Heart right ventricle (tissue), 16 donors: ENCODE data around the gene FCER2. TPM values are rescaled to one million over a fixed set of nuclear protein-coding genes. Genes with fewer than 3 reads are reported as not detected.

Experiments used
- ATAC-seq, 8 donors: fragments of 200-7000 bp; cut with Tn5 transposase; one replicate each; pipeline ENCODE4 v1.9.1; 2020; ENCODE audit warnings: mild to moderate bottlenecking in 8 of 8, moderate library complexity in 8 of 8, moderate number of reproducible peaks in 1 of 8
- DNase-seq, 2 donors: peaks; one replicate each; pipeline ENCODE4 v3.0.0-alpha.2; 2020
- H3K27ac ChIP-seq, 10 donors: fragments of 200-600 bp; sonication (generic) in 2 of 10; one replicate each; pipeline versions ENCODE4 v1.5.0 to v1.8.0; 2020 to 2022; ENCODE audit warnings: mild to moderate bottlenecking in 3 of 10
- H3K27me3 ChIP-seq, 7 donors: fragments of 200-600 bp; one replicate each; pipeline ENCODE4 v1.8.0; 2021 to 2022; ENCODE audit warnings: mild to moderate bottlenecking in 2 of 7
- H3K36me3 ChIP-seq, 9 donors: fragments of 200-600 bp; sonication (generic) in 1 of 9; one replicate each; pipeline versions ENCODE4 v1.5.0 to v1.8.0; 2020 to 2022; ENCODE audit warnings: mild to moderate bottlenecking in 2 of 9
- H3K4me1 ChIP-seq, 9 donors: fragments of 200-600 bp; sonication (generic) in 1 of 9; one replicate each; pipeline versions ENCODE4 v1.5.0 to v1.8.0; 2020 to 2022; ENCODE audit warnings: mild to moderate bottlenecking in 4 of 9
- H3K4me3 ChIP-seq, 10 donors: fragments of 200-600 bp; sonication (generic) in 2 of 10; one replicate each; pipeline versions ENCODE4 v1.5.0 to v1.8.0; 2020 to 2022; ENCODE audit warnings: mild to moderate bottlenecking in 7 of 10, moderate library complexity in 2 of 10
- H3K9me3 ChIP-seq, 11 donors: fragments of 200-600 bp in 10 of 11; sonication (generic) in 2 of 11; one replicate each; pipeline versions ENCODE4 v1.5.0 to v1.8.0; 2013 to 2022; ENCODE audit warnings: mild to moderate bottlenecking in 2 of 11, control low read depth in 1 of 11, moderate library complexity in 1 of 11
- CTCF ChIP-seq, 9 donors: fragments of 200-600 bp; sonication (generic) in 2 of 9; IDR thresholded peaks; one replicate each; pipeline versions ENCODE4 v1.5.0 to v1.8.0; 2021 to 2022; ENCODE audit warnings: antibody characterized with exemption in 9 of 9, mild to moderate bottlenecking in 5 of 9, moderate library complexity in 1 of 9
- WGBS, 2 donors: extraction: QIAGEN DNeasy Blood & Tissue Kit; methylation state at CpG; one replicate each; pipeline ENCODE4 v1.1.7; 2013; ENCODE audit warnings: inconsistent platforms in 1 of 2; 5-methylcytosine and 5-hydroxymethylcytosine counted together
- intact Hi-C, 10 donors: fragments of 100-400 bp; cut with DNase I; formaldehyde crosslinking; loops; one replicate each; pipeline versions ENCODE4 v1.11.1 to v1.14.2; 2022
- polyA plus RNA-seq, 2 donors: library from polyadenylated mRNA; stranded (reverse); fragments of 200-250 nt; gene quantifications; one replicate each; pipeline ENCODE4 v1.2.3, GENCODE V29; 2013
- total RNA-seq, 10 donors: library from RNA; stranded (reverse); fragmentation: NEBNext Ultra II Directional in 3 of 10; extraction: Animal tissue kit (Norgen Biotek cat#: 25700) in 3 of 10; gene quantifications; one replicate each; pipeline versions ENCODE4 v1.2.1 to v1.2.4, GENCODE V29; 2021 to 2023
- donor health status: Arrhythmogenic right ventricular cardiomyopathy.
- donor health status: ischemic (EF 13 %, LVEDD 7.1; RV severe dilation, severe dysfunction).
- donor health status: healthy with polysubstance abuse.
- donor health status: DM: no; HTN: yes; CAD: no.
- donor health status: DM: no; HTN: no; CAD: no.
- donor health status: ischemic (EF 25% LVEDD 6.9; RV normal size, moderate dysfunction).
- donor health status: ischemic (EF 25% LVEDD 5.7; RV mildly dilated, moderate dysfunction).
- donor health status: healthy.
- donor health status: DM: yes; HTN: yes; CAD: no.
- donor health status: Ischemic cardiomyopathy.
- donor health status: ischemic (EF 35%, LVEDD 5.7; RV mildly dilated, moderate dysfunction).
- donor health status: nonischemic (EF 11% LVEDD 7.7; RV severe dilation, severe dysfunction).
- donor health status: DM: yes; HTN: yes; CAD: no.
- donor health status: PGD.
- donor health status: ischemic (EF 29% LVEDD 5.4; RV normal size, mild dysfunction).
- donor health status: nonischemic (EF 23%, LVEDD 6.1; RV moderate dilation, normal function).

FCER2 gene
- total and polyA plus RNA-seq, 12 donors: 0.13 to 1.0 (median 0.44) TPM; not detected in 5

GRCh38 chr19:7679771-7680605 lies 21.9 kb downstream of the FCER2 start:
- Histone ChIP-seq H3K36me3 (peaks cover 0 to 31% (median 6%) of the 10 kb centered on the region in 9 donors), H3K27ac (peak overlapping the region in 1 of 10 donors; percentile 99), H3K27me3 (peaks cover 0 to 32% (median 15%) of the 10 kb centered on the region in 7 donors), H3K9me3 (no peaks in the 10 kb centered on the region), H3K4me3 (peak overlapping the region in 9 of 10 donors; percentile 94 to 100 (median 100)), H3K4me1 (peaks cover 0 to 39% (median 13%) of the 10 kb centered on the region in 9 donors)
- DNase-seq (no peak), ATAC-seq (peak in 1 of 8 donors; percentile 6)
- no peak for TF ChIP-seq CTCF (IDR thresholded peaks at IDR 0.05)
- intact Hi-C loops: loop anchor here (1.0 to 10.0 kb wide), 14 partner anchors 27 to 575 kb away; no protein-coding TSS in a partner anchor
- 48 to 54% methylated on average over 22 of the region's 22 CpGs for WGBS, 2 donors

- Histone ChIP-seq H3K9me3 (peaks cover 0 to 2% (median 0%) of the 10 kb centered on the region in 11 donors), H3K4me3 (peak overlapping the region in 1 of 10 donors; percentile 100), H3K27ac (peak overlapping the region in 1 of 10 donors; percentile 99), H3K36me3 (peaks cover 0 to 22% (median 6%) of the 10 kb centered on the region in 9 donors), H3K4me1 (peaks cover 0 to 47% (median 13%) of the 10 kb centered on the region in 9 donors), H3K27me3 (peaks cover 0 to 36% (median 15%) of the 10 kb centered on the region in 7 donors)
- DNase-seq (no peak), ATAC-seq (no peak)
- 55 to 56% methylated on average over 30 of the region's 30 CpGs for WGBS, 2 donors
- peak in 1 of 9 donors; percentile 25 for TF ChIP-seq CTCF (IDR thresholded peaks at IDR 0.05)
- intact Hi-C loops: loop anchor here in 4 of 10 donors (5.0 to 10.0 kb wide), 4 partner anchors 112 to 574 kb away; no protein-coding TSS in a partner anchor
Observed at GRCh38 chr19:7678971-7679751, 22.8 kb downstream of the FCER2 start.

- Histone ChIP-seq H3K27ac (peak overlapping the region in 1 of 10 donors; percentile 78), H3K36me3 (peaks cover 0 to 9% (median 3%) of the 10 kb centered on the region in 9 donors), H3K4me1 (peaks cover 0 to 50% (median 13%) of the 10 kb centered on the region in 9 donors), H3K27me3 (peaks cover 0 to 43% (median 15%) of the 10 kb centered on the region in 7 donors), H3K4me3 (peak overlapping the region in 1 of 10 donors; percentile 100), H3K9me3 (peaks cover 0 to 7% (median 0%) of the 10 kb centered on the region in 11 donors)
- no peak for DNase-seq
- intact Hi-C loops: loop anchor here in 4 of 10 donors (5.0 to 10.0 kb wide), 4 partner anchors 110 to 573 kb away; no protein-coding TSS in a partner anchor
- 27 to 31% methylated on average over 12 of the region's 12 CpGs for WGBS, 2 donors
- no peak for ATAC-seq
- TF ChIP-seq CTCF (IDR thresholded peaks at IDR 0.05): no peak
Observed at GRCh38 chr19:7677669-7678311, 24.1 kb downstream of the FCER2 start.
